Erythroblast (primary cell): ENCODE results near the gene KRTAP13-1.

Source experiments
- GATA1 ChIP-seq: IDR thresholded peaks from 2 replicates; pipeline ENCODE4 v1.6.1; 2011; ENCODE audit warnings: low read depth, mild to moderate bottlenecking, control low read depth, low read length, moderate library complexity
- POLR2A ChIP-seq: IDR thresholded peaks from 2 replicates; pipeline ENCODE4 v1.6.1; 2011; ENCODE audit warnings: mild to moderate bottlenecking, low read length

GRCh38 chr21:30408782-30409494 is 13.1 kb downstream of the KRTAP13-1 start:
- TF ChIP-seq POLR2A (no peak), GATA1 (no peak)
